ENCODE measurements around the gene HPS5.
A peak's percentile ranks its signal among the peaks of the same experiment; 100 is the strongest.

Gene HPS5

DNA sequence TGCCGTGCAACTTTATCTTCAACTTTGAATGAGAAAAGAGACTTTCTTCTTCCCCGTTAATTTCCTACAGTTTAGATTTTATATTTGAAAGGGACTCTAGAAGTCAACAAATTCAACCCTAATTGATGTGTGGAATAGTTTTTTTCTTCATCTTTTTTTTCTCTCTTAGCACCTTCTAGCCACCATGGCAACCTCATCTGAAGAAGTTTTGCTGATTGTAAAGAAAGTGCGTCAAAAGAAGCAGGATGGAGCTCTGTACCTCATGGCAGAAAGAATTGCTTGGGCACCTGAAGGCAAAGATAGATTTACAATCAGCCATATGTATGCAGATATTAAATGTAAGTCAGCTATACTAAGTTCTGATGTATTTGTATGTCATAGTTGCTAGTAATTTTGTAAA lies 11.0 kb upstream of the HPS5 start:
- Histone ChIP-seq H3K27me3 (ENCODE audit: insufficient read depth, low read depth) (no peaks in the 10 kb centered on the region), H4K20me1 (ENCODE audit: insufficient read depth) (no peaks in the 10 kb centered on the region), H2AFZ (ENCODE audit: low read depth) (no peak overlapping the region), H3K9ac (no peak overlapping the region; the same call in 1 of the 2 replicates), H3K4me3 (IDR thresholded peaks at IDR 0.05; ENCODE audit: insufficient read depth, low read depth, low read length) (no peak overlapping the region), H3K4me2 (peak overlapping the region; percentile 71), H3K79me2 (ENCODE audit: insufficient read depth, low read depth) (peaks cover 40% of the 10 kb centered on the region; the same call in 1 of the 2 replicates), H3K4me1 (ENCODE audit: low read depth, poor library complexity, severe bottlenecking) (peaks cover 78% of the 10 kb centered on the region), H3K27ac (peak overlapping the region; percentile 69), H3K36me3 (ENCODE audit: insufficient read depth) (no peaks in the 10 kb centered on the region; the same call in 1 of the 2 replicates)
- TF ChIP-seq, protein P1, sequence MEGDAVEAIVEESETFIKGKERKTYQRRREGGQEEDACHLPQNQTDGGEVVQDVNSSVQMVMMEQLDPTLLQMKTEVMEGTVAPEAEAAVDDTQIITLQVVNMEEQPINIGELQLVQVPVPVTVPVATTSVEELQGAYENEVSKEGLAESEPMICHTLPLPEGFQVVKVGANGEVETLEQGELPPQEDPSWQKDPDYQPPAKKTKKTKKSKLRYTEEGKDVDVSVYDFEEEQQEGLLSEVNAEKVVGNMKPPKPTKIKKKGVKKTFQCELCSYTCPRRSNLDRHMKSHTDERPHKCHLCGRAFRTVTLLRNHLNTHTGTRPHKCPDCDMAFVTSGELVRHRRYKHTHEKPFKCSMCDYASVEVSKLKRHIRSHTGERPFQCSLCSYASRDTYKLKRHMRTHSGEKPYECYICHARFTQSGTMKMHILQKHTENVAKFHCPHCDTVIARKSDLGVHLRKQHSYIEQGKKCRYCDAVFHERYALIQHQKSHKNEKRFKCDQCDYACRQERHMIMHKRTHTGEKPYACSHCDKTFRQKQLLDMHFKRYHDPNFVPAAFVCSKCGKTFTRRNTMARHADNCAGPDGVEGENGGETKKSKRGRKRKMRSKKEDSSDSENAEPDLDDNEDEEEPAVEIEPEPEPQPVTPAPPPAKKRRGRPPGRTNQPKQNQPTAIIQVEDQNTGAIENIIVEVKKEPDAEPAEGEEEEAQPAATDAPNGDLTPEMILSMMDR (conservative IDR thresholded peaks at IDR 0.05; ENCODE audit: low read depth, low read length) = no peak

DNA sequence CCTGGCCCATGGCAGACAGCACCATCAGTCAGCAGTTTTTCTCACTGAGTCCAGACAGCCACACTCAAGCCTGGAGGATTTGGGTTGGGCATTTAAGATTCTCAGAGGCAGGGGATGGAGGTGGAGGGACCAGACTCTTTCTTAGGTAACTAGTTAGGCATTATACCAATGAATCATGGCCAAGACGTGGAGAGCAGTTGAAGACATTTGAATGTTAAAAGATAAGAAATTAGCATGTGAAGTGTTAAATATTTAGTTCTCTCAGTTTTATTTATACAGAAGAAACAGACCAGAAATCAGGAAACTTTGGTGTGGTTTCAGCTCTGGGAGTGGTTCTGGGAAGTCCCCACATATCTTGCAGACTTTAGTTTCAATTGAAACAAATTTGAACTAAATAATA lies 10.4 kb upstream of the HPS5 start:
- Histone ChIP-seq H3K79me2 (ENCODE audit: insufficient read depth, low read depth) (peaks cover 46% of the 10 kb centered on the region; the same call in 1 of the 2 replicates), H3K27me3 (ENCODE audit: insufficient read depth, low read depth) (no peaks in the 10 kb centered on the region), H3K9ac (peak overlapping the region; percentile 18; the same call in 1 of the 2 replicates), H3K4me1 (ENCODE audit: low read depth, poor library complexity, severe bottlenecking) (peaks cover 81% of the 10 kb centered on the region), H3K4me2 (peak overlapping the region; percentile 71), H4K20me1 (ENCODE audit: insufficient read depth) (no peaks in the 10 kb centered on the region), H3K4me3 (IDR thresholded peaks at IDR 0.05; ENCODE audit: insufficient read depth, low read depth, low read length) (no peak overlapping the region), H2AFZ (ENCODE audit: low read depth) (no peak overlapping the region), H3K36me3 (ENCODE audit: insufficient read depth) (no peaks in the 10 kb centered on the region; the same call in 1 of the 2 replicates), H3K27ac (peak overlapping the region; percentile 69)
- TF ChIP-seq, protein P1 (conservative IDR thresholded peaks at IDR 0.05; ENCODE audit: low read depth, low read length) = no peak

DNA sequence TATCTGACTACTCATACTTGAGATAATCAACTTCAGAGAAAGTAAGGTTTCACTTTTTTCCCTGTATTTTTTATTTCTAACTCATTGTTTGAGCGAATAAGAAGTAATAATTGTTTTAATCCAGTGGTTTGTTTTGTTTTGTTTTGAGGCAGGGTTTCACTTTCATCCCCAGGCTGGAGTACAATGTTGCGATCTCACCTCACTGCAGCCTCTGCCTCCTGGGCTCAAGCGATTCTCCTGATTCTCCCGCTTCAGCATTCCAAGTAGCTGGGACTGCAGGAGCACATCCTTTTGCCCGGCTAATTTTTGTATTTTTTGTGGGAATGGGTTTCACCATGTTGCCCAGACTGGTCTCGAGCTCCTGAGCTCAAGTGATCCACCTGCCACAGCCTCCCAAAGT lies 9.0 kb upstream of the HPS5 start:
- Histone ChIP-seq H3K36me3 (ENCODE audit: insufficient read depth) (no peaks in the 10 kb centered on the region; the same call in 1 of the 2 replicates), H3K27me3 (ENCODE audit: insufficient read depth, low read depth) (no peaks in the 10 kb centered on the region), H3K4me3 (IDR thresholded peaks at IDR 0.05; ENCODE audit: insufficient read depth, low read depth, low read length) (no peak overlapping the region), H3K4me2 (peak overlapping the region; percentile 71), H3K9ac (peak overlapping the region; percentile 12; the same call in 1 of the 2 replicates), H3K4me1 (ENCODE audit: low read depth, poor library complexity, severe bottlenecking) (peaks cover 89% of the 10 kb centered on the region), H3K27ac (peak overlapping the region; percentile 69), H4K20me1 (ENCODE audit: insufficient read depth) (no peaks in the 10 kb centered on the region), H3K79me2 (ENCODE audit: insufficient read depth, low read depth) (peaks cover 60% of the 10 kb centered on the region; the same call in 1 of the 2 replicates), H2AFZ (ENCODE audit: low read depth) (no peak overlapping the region)
- TF ChIP-seq, protein P1 (conservative IDR thresholded peaks at IDR 0.05; ENCODE audit: low read depth, low read length) = no peak

DNA sequence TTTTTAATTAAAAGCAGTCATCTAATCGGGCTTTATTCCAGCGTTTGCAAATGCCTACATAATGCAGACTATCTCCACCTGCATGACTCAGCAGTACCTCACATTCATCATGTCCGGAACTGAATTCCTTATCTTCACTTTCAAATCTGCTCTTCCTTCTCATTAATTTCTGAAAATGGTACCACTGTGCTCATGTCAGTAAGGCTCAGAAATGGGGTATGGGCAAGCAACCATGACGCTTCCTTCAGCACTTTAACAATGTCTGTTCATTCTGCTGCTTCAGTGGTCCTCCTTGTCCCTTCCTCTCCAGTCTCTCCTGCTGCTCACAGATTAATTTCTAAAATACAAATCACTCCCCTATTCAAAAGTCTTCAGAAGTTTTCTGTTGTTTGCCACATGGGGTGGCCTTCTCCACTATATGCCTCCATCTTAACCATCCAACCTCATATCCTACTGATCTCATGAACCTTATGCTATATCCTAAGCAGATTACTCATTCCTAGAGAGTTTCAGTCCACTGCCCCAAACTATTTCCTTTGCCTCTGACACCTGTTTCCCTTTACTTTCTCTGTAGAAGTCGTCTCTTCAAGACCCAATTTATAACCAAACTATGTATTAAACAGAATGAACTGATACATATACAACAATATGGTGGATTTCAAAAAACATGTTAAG lies 7.4 kb upstream of the HPS5 start:
- Histone ChIP-seq H3K36me3 (ENCODE audit: insufficient read depth) (no peaks in the 10 kb centered on the region), H3K9ac (no peak overlapping the region), H3K27me3 (ENCODE audit: insufficient read depth, low read depth) (no peaks in the 10 kb centered on the region), H3K4me2 (peak overlapping the region; percentile 71), H3K4me1 (ENCODE audit: low read depth, poor library complexity, severe bottlenecking) (peaks cover 89% of the 10 kb centered on the region), H3K79me2 (ENCODE audit: insufficient read depth, low read depth) (peaks cover 68% of the 10 kb centered on the region), H4K20me1 (ENCODE audit: insufficient read depth) (no peaks in the 10 kb centered on the region), H2AFZ (ENCODE audit: low read depth) (no peak overlapping the region), H3K4me3 (IDR thresholded peaks at IDR 0.05; ENCODE audit: insufficient read depth, low read depth, low read length) (no peak overlapping the region), H3K27ac (peak overlapping the region; percentile 69; the same call in 1 of the 2 replicates)
- TF ChIP-seq, protein P1 (conservative IDR thresholded peaks at IDR 0.05; ENCODE audit: low read depth, low read length) = no peak

Measured in KMS-11 (cell line).